GM20431 (cell line): Measurements from ENCODE around the gene ARMH3.

Source experiments
- in situ Hi-C: fragments of 300-500 bp; cut with MseI, MboI; formaldehyde crosslinking; loops from one replicate; pipeline ENCODE4 v1.15.0; 2020; ENCODE audit warnings: low sequenced_read_pairs; ENCODE audit not compliant: unreplicated experiment

The ARMH3 gene, protein sequence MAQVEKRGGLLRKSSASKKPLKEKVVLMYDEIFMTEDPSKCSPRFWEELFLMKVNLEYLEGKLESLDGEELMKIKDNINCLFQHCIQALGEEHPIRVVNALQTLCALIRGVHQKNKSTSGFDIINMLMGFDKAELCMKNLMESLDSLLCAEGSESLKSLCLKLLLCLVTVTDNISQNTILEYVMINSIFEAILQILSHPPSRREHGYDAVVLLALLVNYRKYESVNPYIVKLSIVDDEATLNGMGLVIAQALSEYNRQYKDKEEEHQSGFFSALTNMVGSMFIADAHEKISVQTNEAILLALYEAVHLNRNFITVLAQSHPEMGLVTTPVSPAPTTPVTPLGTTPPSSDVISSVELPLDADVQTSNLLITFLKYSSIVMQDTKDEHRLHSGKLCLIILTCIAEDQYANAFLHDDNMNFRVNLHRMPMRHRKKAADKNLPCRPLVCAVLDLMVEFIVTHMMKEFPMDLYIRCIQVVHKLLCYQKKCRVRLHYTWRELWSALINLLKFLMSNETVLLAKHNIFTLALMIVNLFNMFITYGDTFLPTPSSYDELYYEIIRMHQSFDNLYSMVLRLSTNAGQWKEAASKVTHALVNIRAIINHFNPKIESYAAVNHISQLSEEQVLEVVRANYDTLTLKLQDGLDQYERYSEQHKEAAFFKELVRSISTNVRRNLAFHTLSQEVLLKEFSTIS

DNA sequence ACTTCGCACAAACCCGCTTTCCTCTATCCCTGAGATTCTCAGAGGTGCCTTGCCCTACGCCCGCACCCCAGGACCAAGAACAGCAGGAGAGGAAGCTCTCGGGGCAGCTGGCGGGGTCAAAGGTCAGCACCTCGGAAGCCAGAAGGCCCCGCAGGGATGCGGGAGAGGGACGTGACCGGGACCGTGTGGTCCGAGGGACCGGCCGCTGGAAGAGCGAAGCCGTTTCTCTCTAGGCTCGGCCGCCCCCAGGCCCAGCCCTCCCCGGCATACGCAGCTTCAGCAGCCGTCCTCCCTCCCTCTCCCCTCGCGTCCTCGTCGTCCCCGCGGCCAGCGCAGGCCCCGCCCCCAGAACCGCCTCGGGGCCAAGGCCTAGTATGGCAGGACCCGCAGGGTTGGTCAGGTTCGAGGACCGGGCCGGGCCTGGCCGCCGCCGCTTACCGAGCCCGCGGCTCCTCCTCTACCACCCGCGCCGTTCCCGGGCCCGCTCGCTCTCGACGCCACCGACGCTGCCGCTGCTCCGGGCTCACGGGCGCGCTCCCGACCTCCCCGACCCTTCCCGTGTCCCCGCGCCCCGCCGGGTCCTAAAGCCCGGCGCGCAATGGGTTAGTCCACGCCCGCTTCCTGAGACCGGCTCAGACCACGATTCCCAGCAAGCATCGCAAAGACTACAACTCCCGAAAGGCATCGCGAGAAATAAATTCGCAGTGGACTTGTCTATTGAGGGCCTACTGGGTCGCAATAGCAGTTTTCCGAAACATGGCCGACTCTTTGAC is at the start of gene ARMH3:
Gene ARMH3 (minus strand): TSS at position 527 of the 773 bp plus-strand sequence. CDS start 16,059 bp downstream, outside the sequence.
- in situ Hi-C loops, result no loop called here

DNA sequence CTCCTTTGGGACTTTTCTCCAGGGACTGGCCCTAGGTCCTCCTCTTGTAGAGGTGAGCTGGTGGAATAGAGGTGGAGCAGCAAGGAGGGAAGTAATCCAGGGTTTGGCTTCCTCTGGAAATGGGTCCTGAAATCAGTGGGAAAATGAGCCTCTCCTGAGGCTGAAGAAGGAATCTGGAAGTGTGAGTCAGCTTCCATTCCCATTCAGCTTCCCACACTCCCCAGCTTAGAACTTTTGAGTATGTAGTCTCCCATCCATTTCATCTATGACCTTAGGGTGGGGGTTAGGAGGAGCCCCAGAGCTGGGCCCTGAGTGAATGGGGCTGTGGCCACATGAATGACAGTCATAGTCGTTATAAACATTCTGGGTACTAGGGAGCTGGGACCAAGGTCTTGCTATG is 46.4 kb upstream of the ARMH3 start:
- in situ Hi-C loops, result no loop called here

DNA sequence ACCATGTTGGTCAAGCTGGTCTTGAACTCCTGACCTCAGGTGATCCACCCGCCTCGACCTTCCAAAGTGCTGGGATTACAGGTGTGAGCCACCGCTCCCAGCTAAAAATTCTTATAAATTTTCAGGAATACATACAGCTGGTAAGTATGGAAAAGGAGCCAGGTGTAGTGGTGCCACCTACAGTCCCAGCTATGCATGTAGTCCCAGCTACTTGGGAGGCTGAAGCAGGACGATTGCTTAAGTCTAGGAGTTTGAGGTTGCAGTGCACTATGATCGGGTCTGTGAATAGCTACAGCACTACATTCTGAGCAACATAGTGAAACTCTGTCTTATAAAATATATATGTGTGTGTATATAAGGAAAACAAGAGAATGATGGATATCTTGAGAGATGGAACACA is 45.2 kb upstream of the ARMH3 start:
- in situ Hi-C loops, result no loop called here

DNA sequence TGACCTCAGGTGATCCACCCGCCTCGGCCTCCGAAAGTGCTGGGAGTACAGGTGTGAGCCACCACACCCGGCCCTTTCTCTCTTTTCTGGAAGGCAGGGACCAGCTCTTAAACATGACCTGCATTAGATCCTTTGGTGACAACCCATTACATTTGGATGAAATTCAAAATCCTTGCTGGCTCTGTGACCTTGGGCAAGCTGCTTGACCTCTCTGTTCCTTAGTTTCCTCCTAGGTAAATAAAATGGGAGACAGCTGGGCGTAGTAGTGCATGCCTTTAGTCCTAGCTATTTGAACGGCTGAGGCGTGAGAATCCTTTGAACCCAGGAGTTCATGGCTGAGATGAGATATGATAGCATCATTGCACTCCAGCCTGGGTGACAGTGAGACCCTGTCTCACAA is 40.5 kb upstream of the ARMH3 start:
- in situ Hi-C loops, result no loop called here

DNA sequence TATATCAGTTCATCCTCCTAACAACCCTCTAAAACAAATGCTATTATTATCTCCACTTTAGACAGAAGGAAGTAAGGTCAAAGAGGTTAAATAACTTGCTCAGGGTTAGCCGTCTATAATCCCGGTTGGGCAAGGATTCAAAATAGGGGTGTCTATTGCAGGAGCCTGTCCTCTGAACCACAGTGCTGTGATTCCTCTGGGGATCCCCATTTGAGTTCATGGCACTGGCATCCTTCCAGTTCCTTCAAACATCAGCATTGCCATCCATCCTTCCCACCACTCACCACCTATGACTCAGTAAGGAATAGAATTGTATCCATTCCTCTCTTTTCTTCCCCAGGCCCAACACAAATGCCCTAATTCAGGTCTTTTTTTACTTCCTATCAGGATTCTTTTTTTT is 34.8 kb upstream of the ARMH3 start:
- in situ Hi-C loops, result no loop called here

DNA sequence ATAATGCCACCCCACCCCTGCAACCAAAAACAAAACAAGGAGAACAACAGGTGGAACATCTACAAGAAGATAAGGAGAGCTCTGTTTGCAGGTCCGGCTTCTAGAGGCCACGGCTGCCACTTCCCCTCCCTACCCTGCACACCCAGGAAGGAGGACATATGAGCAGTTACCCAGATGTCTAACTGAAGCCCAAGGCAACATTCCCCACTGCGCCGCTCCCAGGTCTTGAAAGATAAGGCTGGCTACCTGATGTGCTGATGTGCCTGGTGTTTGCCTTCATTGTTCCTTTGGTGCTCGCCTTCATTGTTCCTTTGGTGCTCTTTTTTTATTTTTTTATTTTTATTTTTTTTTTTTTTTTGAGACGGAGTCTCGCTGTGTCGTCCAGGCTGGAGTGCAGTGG is 30.2 kb upstream of the ARMH3 start:
- in situ Hi-C loops, result no loop called here

- in situ Hi-C loops, result no loop called here
Measured at GRCh38 chr10:102085336-102085735, 29.4 kb upstream of the ARMH3 start.

GRCh38 chr10:102083541-102083940 is 27.6 kb upstream of the ARMH3 start:
- in situ Hi-C loops, result no loop called here

GRCh38 chr10:102072673-102073527 is 16.9 kb upstream of the ARMH3 start:
- in situ Hi-C loops, result no loop called here

GRCh38 chr10:102069071-102069470 is 13.1 kb upstream of the ARMH3 start:
- in situ Hi-C loops, result no loop called here

GRCh38 chr10:102068216-102068615 is 12.2 kb upstream of the ARMH3 start:
- in situ Hi-C loops, result no loop called here

- in situ Hi-C loops, result no loop called here
Measured at GRCh38 chr10:102067091-102067916, 11.3 kb upstream of the ARMH3 start.

- in situ Hi-C loops, result no loop called here
Measured at GRCh38 chr10:102066399-102067088, 10.6 kb upstream of the ARMH3 start.

GRCh38 chr10:102065561-102066398 is 9.8 kb upstream of the ARMH3 start:
- in situ Hi-C loops, result no loop called here

DNA sequence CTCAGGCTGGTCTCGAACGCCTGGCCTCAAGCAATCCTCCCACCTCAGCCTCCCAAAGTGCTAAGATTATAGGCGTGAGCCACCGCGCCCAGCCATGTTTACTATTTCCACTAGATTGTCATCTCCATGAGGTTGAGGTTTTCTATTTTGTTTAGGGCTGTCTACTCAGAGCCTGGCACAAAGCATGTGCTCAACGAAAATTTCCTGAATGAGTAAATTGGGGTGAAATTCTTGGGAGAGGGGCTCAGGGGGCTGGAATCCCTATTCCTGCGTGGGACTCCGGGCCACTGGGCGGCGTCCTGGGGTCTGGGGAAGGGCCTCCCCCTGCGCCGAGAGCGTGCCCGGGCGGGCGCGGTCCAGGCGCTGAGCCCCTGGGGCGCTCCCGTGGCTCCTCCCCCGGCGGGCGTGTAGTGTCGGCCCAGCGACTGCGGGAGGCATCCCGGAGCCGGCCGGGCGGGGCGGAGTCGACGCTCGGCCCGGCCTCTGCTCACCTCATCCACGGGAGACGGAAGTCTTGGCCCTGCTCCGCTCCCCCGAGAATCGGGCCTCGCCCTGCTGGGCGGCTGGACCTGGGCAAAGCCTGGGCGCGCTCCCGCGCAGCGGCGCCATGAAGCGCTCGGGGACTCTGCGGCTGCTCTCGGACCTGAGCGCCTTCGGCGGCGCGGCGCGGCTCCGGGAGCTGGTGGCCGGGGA is 9.0 kb upstream of the ARMH3 start, which contains the start of gene HPS6:
Gene HPS6 (plus strand): TSS at position 482 of the 693 bp plus-strand sequence. CDS start 126 bp downstream, at position 608.
- in situ Hi-C loops, result no loop called here

DNA sequence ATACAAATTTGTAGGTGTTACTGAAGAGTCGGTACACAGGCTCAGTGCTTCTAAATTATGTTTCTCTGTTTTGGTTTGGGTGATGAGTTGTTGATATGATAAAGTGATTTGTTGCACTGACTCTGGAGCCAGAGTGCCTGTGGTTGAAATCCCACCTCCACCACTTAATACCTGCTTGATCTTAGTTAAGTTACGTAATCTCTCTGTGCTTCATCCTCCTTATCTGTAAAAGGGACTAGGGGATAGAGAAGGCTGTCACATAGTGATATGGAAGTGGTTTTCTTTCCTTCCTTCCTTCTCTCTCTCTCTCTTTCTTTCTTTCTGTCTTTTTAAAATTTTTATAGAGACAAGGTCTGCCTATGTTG is 8.5 kb upstream of the ARMH3 start:
- in situ Hi-C loops, result no loop called here

- in situ Hi-C loops, result no loop called here
Measured at GRCh38 chr10:102059987-102060386, 4.0 kb upstream of the ARMH3 start.
